Measurements from ENCODE around the gene EOLA2. TPM values are rescaled to one million over a fixed set of nuclear protein-coding genes. Genes with fewer than 3 reads are reported as not detected.
"Not testable (repeated sequence)": the region's sequence is repeated elsewhere in the genome, so short reads cannot be mapped to it uniquely, and the experiment has no call there.

The EOLA2 gene
- polyA plus RNA-seq (ENCODE audit: insufficient read length) = 29.6 TPM
- long read RNA-seq, donor 1, partial matches to known transcripts = 5 of 9 reads
- long read RNA-seq, donor 1, other reads (novel, unspliced or antisense) = 0 of 9 reads
- long read RNA-seq, donor 2, partial matches to known transcripts = 0 of 8 reads
- long read RNA-seq, donor 2, other reads (novel, unspliced or antisense) = 0 of 8 reads
- long read RNA-seq, donor 3, partial matches to known transcripts = 0 of 2 reads
- long read RNA-seq, donor 3, other reads (novel, unspliced or antisense) = 0 of 2 reads
- long read RNA-seq, donor 4, partial matches to known transcripts = 0 of 1 reads
- long read RNA-seq, donor 4, other reads (novel, unspliced or antisense) = 0 of 1 reads
- long read RNA-seq, donor 5, transcript CXorf40B-203 (5 exons, 1,653 nt) = major isoform, 5 of 8 reads
- long read RNA-seq, donor 5, partial matches to known transcripts = 0 of 8 reads
- long read RNA-seq, donor 5, other reads (novel, unspliced or antisense) = 0 of 8 reads
- long read RNA-seq, donor 6, partial matches to known transcripts = 0 of 4 reads
- long read RNA-seq, donor 6, other reads (novel, unspliced or antisense) = 0 of 4 reads
- long read RNA-seq, donor 7, transcript CXorf40B-203 (5 exons, 1,653 nt) = major isoform, 7 of 8 reads
- long read RNA-seq, donor 7, partial matches to known transcripts = 0 of 8 reads
- long read RNA-seq, donor 7, other reads (novel, unspliced or antisense) = 0 of 8 reads
- long read RNA-seq, donor 8, partial matches to known transcripts = 0 of 1 reads
- long read RNA-seq, donor 8, other reads (novel, unspliced or antisense) = 0 of 1 reads

DNA sequence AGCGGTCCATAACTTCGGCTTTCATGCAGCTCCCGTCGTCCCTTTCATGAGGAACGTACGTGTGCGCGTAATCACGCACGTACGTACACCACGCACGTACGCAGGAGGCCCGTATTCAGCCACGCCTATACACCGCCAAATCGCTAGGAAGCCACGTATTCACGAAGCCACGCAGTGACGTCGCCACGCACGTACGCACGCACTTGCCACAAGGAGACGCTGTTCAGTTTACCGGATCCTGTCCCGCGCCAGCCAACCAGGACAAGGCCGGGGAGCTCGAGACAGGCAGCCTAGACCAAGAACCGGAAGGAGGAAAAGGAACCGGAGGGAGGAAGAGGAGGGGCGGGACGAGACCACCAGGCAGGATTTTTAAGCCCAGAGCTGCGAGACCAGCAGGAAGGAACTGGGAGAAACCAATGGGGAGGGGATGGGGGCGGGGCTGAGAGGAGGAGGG lies at the start of gene EOLA2:
EOLA2 (minus strand) TSS at position 65 of the 454 bp plus-strand sequence. CDS start 4,617 bp downstream, outside the sequence.
- DNase-seq = peak; percentile 93

DNA sequence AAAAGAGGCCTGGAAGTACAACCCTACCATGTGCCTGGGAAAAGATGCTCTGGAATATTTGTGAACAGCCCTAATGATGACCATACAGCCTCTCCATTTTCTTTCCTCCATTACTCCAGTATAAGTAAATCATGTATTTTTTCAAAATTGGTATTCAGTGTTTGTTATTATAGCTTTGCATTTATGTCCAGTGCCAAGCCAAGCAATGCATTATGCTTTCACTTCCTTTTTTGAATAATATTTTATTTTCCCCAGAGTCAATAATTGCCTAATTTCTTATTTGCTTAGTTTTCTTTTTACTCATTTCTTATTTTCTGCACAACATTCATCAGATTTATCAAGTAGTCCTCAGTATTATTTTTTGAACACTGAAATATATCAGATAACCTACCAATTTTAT lies 49.3 kb upstream of the EOLA2 start:
- no peak for DNase-seq

DNA sequence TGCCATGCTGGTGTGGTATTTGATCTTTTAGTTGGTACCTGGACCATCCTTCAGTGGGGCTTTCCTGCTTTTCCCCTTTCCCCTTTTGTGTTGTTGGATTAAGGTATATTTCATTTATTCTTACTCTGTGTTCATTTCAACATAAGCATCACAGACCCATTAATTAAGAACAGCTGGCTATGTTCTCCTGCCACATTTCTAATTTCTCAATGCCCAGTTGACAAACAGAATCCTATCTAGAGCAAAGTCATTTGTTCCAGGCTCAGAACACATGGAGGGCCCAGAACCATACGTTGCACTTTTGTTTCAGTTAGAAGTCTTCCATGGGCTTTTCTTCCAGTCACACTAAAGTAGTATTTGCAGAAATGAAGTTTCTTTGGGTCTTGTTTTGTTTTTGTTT lies 46.1 kb upstream of the EOLA2 start:
- no peak for DNase-seq

DNA sequence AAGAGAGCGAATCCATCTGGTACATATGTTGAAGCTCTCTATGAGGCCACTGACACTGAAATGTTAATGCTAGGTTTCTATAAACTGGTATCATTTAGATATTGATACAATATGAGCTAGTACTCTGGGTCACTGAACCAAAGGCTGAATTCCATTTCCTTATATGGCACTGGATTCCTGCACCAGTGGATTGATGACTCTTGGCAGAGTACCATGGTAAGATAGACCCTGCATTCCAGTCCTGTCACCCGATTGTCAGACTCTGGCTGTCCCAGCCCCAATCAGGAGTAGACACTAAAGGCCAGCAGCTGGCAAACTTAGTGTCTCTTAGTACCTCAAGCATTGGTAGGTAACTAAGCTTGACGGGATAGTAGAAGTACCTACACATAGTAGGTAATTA lies 44.0 kb upstream of the EOLA2 start:
- no peak for DNase-seq

DNA sequence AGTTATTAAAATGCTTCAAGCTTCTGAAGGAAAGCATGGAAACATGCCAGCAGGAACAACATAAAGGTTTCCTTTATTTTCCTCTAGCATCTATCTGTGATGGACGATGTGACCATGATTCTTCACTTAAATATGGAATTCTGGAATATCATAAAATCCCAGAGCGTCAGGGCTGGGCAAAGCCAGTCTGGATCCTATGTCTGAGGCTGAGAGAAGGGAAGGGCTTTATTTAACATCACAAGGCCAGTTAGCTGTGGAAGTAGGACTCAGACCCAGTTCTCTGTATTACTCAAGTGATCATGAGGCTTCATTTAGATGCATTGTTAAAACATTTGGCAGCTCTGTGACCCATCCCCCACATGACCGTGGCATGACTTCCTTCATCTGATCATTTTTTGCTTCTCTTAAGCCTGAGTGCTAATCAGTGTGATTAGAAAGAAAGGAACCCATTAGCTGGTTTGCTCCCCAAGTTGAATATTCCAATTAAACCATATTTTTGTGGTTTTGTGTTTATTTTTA lies 40.9 kb upstream of the EOLA2 start:
- DNase-seq = no peak

DNA sequence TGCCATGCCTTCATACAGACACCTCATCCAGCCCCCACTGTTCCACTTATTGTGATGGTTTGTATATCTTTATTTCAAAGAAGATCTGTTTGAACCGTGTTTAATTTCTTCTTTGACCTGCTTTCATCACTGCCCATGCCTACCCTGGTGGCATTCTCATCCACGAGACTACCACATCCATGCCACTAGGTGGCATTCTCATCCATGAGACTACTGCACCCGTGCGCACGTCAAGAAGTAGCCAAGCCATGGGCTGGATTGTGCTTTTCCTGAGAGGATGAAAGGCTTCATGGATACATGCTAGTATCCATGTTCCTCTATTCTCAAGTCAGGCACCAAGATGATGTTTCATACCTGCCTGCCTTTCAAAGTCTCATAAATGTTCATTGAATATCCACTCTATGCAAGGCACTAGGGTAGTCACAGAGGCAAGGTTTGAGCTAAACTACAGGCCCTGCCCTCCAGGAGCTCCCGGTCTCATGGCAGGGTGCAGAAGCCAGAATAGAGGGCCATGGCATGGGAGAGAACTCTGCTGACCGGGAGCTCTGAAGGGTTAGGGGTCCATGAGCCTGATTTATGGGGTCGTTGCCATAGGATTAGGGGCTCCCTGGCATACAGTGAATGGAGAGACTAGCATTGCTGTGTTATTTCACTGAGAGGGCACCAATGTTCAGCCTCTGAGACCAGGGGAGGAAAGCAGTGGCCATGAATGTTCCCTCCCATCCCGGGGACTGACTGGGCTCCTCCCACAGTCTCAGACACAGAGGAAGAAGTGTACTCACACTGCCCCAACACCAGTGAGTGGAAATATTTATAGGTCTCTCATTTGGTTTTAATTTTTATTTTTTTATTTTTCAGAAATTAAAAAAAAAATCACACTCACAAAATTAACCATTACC lies 24.8 kb upstream of the EOLA2 start:
- DNase-seq = peak; percentile 33

DNA sequence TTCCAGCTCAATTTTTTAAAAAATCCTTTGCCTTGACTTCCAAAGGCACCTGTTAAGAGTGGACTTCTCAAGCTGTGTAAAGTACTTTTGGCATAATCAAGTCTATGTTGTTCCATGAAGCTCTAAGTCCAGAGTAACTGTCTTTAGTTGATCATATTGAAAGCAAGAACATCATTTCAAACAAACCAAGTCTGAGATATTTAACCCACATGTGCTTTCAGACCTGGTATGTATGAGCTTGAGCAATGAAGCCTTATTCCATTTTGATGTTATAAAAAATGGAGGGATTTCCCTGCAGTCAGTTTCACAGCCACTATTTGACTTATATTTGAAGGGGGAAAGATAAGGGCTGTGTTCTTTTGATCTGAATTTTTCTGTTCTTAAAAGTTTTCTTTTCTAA lies 23.7 kb upstream of the EOLA2 start:
- DNase-seq = no peak

DNA sequence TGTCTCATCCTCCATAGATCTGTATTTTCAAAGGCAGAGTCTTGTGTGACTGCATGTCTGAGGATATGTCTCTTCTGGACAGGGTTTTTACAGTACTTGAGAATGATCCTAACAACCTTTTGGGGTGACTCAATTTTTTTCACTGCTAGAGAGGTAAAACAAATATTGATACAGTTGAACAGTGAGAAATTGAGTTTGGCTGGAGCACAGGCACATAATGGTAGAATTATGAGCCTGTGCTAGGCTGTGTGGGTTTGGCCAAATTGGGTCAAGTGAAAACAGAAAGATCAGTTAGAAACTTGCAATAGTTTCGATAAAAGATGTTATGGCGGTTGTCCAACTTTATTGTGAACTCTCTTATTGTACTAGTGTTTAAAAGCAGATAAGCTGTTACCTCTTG lies 23.3 kb upstream of the EOLA2 start:
- no peak for DNase-seq

DNA sequence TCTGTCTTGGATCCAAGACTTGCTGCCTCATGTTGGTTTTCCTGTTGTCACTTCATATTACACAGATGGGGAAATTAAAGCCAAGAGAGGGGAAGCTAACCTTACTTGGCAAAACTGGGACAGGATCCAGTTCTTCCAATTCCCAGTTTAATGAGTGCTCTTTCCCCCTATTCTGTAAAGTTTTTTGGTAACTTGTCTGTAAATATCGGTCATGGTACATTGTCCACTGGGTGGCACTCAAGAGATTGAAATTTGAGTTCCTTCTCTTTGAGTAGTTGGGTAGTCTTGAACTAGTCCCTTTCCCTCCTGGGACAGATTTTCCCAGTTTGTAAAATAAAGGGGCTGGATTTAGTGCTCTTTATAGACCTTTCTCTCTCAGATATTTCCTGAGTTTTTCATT lies 12.4 kb upstream of the EOLA2 start:
- no peak for DNase-seq

DNA sequence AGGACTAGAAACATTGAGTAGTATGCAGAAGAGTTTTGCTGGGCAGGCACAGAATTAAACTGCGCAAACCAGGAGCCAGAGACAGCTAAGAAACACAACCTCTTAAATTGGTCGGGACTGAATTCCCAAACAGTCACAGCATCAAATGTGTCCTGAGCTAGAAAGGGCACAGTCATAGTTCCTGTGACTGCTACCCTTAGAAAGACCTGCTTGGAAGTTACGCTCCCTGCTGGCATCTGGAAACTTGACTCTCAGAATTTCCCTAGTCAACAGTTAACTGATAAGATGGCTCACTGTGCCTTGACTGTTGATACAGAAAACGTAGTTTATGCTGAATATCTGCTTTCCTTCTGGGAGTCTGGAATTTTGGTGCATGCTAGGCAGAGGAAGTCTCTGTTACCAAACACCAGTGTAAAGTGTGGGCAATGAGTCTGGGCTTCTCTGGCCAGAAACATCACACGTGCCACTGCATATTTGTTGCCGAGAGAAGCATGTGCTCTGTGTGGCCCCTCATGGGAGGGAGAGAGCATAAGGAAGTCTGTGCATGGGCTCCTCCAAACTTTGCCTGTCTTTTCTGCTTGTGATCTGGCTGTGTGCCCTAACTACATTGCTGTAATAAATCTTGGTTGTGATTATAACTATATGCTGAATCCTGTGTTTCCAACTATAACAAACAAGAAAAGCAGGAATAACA lies 11.6 kb upstream of the EOLA2 start:
- DNase-seq = no peak

DNA sequence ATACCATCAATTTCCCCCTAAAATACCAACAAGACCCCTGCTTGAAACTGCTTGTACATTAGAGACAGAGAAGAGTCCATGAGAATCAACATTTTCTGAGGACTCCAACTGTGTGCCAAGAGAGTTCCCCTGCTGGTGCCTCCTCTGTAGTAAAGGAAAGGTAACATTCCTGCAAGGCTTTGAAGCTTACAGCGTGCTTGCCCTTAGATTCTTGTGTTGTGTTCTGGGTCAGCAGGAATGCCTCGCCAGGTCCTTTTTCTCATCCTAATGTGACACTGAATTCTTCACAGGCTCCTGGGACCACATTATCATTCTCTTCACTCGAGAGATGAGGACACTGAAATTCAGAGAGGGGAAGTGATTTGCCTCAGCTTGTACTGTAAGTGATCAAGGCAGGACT lies 9.7 kb upstream of the EOLA2 start:
- no peak for DNase-seq

DNA sequence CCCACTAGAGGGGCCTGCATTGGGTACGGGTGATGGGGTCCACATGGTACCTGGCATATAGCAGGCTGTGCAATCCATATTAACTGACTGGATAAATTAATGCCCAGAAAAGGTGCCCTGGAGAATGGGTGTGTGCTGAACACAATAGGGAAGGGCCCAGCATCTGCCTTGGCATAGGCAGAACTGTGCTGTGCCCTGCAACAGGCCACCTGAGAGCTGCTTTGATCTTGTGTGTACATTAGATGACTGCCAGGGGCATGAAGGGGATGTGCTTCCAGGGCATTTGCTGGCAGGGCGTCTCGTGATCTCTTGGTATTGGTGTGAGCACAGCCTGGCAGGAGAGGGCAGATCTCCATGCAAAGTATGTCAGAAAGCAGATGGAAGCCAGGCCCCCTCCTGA lies 8.6 kb upstream of the EOLA2 start:
- not testable (repeated sequence) for DNase-seq

DNA sequence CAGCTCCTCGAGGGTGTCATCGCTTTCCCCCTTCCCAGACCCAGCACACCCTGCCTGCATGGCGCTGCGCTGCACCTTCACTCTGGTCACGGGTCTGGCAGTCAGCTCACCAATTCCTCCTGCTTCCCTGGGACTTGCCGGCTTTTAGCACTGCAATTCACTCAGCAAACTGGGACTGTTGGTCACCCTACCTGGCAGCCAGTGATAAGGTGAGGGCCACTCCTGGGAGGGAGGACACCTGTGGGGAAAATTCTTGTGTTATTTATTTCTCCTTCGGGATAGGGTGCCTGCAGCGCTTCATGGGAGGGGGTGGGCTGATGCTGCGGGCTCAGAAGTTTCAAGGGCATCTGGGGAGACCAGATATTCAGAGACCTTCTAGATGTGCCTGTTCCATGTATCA lies 7.5 kb upstream of the EOLA2 start:
- DNase-seq = not testable (repeated sequence)

DNA sequence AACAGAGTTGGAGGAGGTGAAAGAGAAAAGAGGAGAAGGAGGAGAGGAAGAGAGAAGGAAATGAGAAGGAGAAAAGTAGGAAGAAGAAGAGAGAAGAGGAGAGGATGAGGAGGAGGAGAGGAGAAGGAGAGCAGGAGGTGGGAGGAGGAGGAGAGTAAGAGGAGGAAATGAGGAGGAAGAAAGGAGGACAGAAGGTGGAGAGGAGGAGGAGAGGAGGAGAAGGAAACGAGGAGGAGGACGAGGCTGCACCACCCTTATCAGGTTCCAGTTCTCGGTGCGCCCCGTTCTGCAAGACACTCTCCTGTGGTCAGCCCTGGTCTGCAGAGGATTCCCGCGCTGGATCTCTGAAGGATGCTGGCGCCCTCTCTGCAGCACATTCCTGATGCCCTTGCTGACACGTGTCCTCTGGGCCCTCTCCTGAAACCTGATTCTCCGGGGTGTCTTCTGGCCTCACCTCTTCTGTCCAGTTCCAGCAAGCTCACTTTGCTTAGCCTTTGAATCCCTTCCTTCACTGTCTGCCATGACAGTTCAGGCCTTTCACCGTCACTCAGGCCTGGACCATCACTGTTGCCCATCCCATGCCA lies 6.9 kb upstream of the EOLA2 start:
- not testable (repeated sequence) for DNase-seq

DNA sequence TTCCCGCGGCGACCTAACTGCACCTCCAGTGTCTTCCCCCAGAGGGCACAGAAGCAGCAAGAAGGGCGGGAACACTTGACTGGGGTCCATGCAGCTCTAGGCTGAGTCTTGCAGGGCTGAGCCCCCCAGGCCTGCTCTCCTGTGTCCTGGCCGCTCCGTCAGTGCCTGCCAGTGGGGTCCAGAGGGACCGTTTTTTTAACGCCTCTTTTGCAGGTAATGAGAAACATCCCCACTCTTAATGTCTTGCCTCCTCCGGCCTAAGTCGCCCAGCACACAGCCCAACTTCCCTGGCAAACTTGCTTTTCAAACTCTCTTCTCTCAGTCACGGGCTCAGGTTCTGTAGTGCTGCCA lies 2.4 kb upstream of the EOLA2 start:
- DNase-seq = not testable (repeated sequence)

DNA sequence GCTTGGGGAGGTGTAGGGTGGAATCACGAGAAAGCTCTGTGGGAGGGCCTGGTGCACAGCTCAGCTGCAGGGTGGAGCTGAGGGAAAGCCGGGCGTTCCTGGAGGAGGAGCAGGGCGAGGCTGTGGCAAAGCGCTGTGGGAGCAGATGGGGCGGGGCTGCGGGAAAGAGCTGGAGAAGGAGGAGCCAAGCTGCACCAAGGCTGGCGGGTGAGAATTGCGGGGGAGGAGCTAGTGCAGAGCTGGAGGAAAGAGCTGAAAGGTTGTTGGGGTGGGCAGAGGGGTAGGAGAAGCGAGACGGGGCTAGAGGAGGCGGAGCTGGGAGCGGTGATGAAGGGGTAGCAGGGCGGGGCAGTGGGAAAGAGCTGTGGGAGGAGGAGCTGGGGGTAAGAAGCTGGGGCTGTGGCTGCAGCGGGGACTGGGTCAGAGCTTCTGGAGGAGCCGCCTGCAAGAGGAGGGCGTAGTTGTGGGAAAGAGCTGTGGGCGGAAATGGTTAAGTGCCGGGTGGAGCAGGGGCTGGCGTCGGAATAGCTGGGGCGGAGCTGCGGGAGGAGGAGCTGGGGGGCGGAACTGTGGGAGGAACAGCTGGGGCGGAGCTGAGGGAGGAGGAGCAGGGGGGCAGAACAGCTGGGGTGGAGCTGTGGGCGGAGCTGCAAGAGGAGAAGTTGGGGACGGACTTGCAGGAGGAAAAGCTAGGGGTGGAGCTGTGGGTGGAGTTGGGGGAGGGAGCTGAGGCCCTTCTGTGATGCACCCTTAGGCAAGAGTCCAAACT lies 1.8 kb upstream of the EOLA2 start:
- DNase-seq = peak; percentile 87

DNA sequence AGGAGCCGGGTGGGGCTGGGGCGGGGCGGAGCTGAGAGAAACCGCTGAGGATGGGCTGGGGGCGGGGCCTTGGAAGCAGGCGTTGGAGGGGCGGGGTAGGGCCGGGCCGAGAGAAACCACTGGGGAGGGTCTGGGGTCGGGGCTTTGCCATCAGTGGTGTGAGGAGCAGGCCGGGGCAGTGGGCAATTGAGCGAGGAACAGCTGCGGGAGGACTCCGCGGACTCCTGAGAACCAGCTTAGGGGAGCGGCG lies 1.3 kb upstream of the EOLA2 start:
- no peak for DNase-seq

DNA sequence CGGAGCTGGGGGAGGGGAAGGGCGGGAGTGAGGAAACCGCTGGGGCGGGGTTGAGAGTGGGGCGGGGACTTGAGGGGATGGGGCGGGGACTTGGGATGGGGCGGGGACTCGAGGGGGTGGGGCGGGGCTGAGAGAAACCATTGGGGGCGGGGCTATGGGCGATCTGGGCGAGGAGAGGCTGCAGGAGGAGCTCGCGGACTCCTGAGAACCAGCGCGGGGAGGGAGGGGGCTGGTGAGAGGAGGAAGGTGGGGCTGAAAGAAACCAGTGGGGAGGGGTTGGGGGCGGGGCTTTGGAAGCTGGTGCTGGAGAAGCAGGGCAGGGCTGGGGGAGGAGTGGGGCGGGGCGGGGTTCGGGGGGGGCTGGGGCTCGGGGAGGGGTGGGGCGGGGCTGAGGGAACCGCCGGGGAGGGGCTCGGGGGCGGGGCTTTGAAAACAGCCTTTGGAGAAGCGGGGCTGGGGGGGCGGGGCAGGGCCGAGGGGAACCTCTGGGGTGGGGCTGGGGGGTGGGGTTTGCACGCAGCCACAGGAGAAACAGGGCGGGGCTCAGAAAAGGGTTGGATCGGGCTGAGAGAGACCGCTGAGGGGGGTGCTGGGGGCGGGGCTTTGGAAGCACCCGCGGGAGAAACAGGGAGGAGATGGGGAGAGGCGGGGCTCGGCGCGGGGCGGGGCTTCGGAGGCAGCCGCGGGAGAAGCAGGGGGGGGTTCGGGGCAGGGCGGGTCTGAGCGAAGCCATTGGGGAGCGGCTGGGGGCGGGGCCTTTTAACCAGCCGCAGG lies 777 bp upstream of the EOLA2 start:
- peak; percentile 88 for DNase-seq

DNA sequence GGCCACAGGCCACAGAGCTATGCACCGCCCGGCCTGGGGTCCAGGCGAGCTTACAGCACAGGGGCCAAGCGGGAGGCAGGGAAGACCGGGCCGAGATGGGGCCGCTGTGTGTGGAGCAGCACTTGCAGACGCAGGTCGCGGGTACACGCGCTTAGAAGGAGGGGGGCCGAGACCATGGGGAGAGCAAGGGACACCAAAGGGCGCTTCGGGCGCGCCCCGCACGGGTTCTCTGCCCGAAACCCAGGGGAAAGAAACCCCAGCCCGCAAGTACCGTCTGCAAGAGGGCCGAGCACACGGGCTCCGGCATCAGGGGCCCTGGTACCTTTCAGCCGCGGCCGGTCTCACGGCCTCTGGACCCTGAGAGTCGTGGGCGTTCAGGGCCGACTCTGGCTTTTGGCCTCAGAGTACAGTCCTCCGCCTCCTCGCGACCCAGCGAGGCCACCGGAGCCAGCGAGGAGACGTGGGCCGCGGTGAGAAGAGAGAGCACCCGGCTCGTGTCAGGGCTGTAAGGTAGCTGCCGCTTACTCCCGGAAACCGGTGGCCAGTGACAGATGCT lies 342 bp downstream of the EOLA2 start:
- no peak for DNase-seq
